ENCODE measurements around the gene CHAF1B. TPM values are rescaled to one million over a fixed set of nuclear protein-coding genes. Genes with fewer than 3 reads are reported as not detected.

Gene CHAF1B
- total and polyA plus RNA-seq, 2 donors = 1.8 to 6.1 TPM

DNA sequence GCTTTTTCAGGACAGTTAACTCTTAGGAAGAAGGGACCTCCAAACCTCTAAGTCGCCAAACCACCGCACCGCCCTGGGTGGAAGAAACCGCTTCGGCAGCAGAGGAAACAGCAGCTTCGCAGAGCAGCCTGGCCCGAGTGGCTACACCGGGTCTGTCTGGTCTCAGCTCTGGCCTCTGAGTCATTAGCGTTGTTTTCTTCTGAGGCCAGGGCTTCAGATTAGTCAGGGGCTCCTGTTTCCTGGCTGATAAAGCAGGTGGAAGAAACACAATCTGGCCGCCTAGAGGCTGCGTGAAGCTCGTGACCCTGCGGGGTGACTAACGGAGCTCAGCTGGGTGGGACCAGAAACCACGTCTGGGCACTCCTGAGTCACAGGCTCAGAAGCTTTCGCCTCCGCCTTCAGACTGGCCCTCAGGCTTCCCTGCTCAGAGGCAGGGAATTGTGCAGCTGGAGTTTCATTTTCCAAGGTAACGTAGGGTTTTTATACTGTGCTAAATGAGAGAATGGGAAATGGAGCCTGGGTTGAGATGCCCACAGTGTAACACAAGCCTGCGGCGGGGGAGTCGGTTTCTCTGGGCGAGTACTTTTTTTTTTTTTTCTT is 44.9 kb downstream of the CHAF1B start:
- peaks cover 5 to 7% of the 10 kb centered on the region in 2 donors for H3K4me1 ChIP-seq (ENCODE audit: control insufficient read depth in 2 of 2, insufficient read depth in 2 of 2, low read length in 2 of 2)
- peaks cover 0 to 27% of the 10 kb centered on the region in 2 donors for H3K27me3 ChIP-seq (ENCODE audit: control insufficient read depth in 2 of 2, insufficient read depth in 1 of 2, low read length in 1 of 2)
- 4% methylated on average over 22 of the region's 22 CpGs for WGBS
- no peaks in the 10 kb centered on the region for H3K9me3 ChIP-seq (ENCODE audit: control insufficient read depth in 2 of 2, insufficient read depth in 1 of 2, low read length in 1 of 2)
- peak in 3 of 9 donors; percentile 25 to 46 (median 26) for DNase-seq (ENCODE audit: low read depth in 6 of 9, low spot score in 9 of 9)
- peak overlapping the region in 1 of 2 donors; percentile 29 for H3K4me3 ChIP-seq (ENCODE audit: low read length in 2 of 2)
- H3K36me3 ChIP-seq (ENCODE audit: control insufficient read depth in 2 of 2, insufficient read depth in 2 of 2, low read length in 1 of 2) = no peaks in the 10 kb centered on the region
- peak overlapping the region; percentile 30 to 52 for H3K27ac ChIP-seq (ENCODE audit: low read depth in 1 of 2, low read length in 1 of 2)

DNA sequence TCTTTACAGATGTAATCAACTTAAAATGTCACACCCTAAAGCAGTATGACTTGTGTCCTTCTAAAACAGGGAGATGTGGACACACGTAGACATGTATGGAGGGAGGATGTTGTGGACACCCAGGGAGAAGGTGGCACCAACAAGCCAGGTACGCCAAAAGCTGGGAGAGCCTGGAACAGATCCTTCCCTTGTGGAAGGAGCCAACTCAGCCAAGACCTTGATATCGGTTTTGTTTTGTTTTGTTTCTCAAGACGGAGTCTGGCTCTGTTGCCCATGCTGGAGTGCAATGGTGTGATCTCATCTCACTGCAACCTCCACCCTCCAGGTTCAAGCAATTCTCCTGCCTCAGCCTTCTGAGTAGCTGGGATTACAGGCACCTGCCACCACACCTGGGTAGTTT is 45.6 kb downstream of the CHAF1B start:
- DNase-seq (ENCODE audit: low read depth in 6 of 9, low spot score in 9 of 9) = no peak
- WGBS = 91% methylated on average over 4 of the region's 4 CpGs
- no peaks in the 10 kb centered on the region for H3K9me3 ChIP-seq (ENCODE audit: control insufficient read depth in 2 of 2, insufficient read depth in 1 of 2, low read length in 1 of 2)
- no peaks in the 10 kb centered on the region for H3K36me3 ChIP-seq (ENCODE audit: control insufficient read depth in 2 of 2, insufficient read depth in 2 of 2, low read length in 1 of 2)
- peaks cover 0 to 27% of the 10 kb centered on the region in 2 donors for H3K27me3 ChIP-seq (ENCODE audit: control insufficient read depth in 2 of 2, insufficient read depth in 1 of 2, low read length in 1 of 2)
- H3K27ac ChIP-seq (ENCODE audit: low read depth in 1 of 2, low read length in 1 of 2) = no peak overlapping the region
- H3K4me1 ChIP-seq (ENCODE audit: control insufficient read depth in 2 of 2, insufficient read depth in 2 of 2, low read length in 2 of 2) = peaks cover 5 to 7% of the 10 kb centered on the region in 2 donors
- no peak overlapping the region for H3K4me3 ChIP-seq (ENCODE audit: low read length in 2 of 2)

DNA sequence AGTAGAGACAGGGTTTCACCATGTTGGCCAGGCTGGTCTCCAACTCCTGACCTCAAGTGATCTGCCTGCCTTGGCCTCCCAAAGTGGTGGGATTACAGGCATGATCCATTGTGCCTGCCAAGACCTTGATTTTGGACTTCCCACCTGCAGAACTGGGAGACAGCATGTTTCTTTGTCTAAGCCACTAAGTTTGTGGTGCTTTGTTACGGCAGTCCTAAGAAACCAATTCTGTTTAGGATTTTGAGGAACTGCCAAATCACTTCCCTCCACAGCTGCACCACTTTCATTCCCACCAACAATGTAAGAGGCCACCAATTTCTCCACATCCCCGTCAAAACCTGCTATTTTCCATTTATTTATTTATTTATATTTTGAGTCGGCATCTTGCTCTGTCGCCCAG is 46.1 kb downstream of the CHAF1B start:
- H3K4me1 ChIP-seq (ENCODE audit: control insufficient read depth in 2 of 2, insufficient read depth in 2 of 2, low read length in 2 of 2) = peaks cover 5 to 7% of the 10 kb centered on the region in 2 donors
- H3K4me3 ChIP-seq (ENCODE audit: low read length in 2 of 2) = no peak overlapping the region
- no peak for DNase-seq (ENCODE audit: low read depth in 6 of 9, low spot score in 9 of 9)
- peaks cover 0 to 27% of the 10 kb centered on the region in 2 donors for H3K27me3 ChIP-seq (ENCODE audit: control insufficient read depth in 2 of 2, insufficient read depth in 1 of 2, low read length in 1 of 2)
- H3K36me3 ChIP-seq (ENCODE audit: control insufficient read depth in 2 of 2, insufficient read depth in 2 of 2, low read length in 1 of 2) = no peaks in the 10 kb centered on the region
- no peak overlapping the region for H3K27ac ChIP-seq (ENCODE audit: low read depth in 1 of 2, low read length in 1 of 2)
- no peaks in the 10 kb centered on the region for H3K9me3 ChIP-seq (ENCODE audit: control insufficient read depth in 2 of 2, insufficient read depth in 1 of 2, low read length in 1 of 2)
- 53% methylated on average over 4 of the region's 4 CpGs for WGBS

DNA sequence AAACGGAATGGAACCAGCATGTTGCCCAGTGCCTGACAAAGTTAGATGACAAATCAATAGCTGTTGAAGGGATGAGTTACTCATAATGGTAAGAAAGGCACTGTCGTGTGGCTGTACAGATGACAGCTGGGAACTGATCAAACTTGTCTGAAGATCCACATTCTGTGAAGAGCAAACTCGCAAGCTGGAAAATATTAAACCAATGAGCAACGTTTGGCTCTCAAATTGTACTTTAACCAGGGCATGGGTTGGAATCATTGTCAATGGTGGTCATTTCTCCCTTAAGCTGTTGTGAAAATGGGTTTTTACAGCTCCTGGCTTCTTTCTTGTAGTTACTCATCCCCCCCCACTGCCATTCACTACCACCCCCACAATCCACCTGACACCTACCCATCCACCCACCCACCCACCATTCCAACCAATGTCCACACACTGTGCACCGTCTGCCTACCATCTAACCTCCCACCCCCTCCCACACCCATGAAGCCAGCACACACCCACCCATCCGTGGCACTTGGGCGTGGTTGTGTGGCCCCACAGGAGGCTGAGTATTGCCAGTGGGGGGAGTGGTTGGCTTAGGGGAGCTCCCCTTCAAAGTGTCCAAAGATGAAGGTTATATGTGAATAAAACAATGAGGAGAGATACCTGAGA is 48.0 kb downstream of the CHAF1B start:
- H3K27me3 ChIP-seq (ENCODE audit: control insufficient read depth in 2 of 2, insufficient read depth in 1 of 2, low read length in 1 of 2) = peaks cover 0 to 27% of the 10 kb centered on the region in 2 donors
- H3K4me1 ChIP-seq (ENCODE audit: control insufficient read depth in 2 of 2, insufficient read depth in 2 of 2, low read length in 2 of 2) = peaks cover 5 to 7% of the 10 kb centered on the region in 2 donors
- H3K36me3 ChIP-seq (ENCODE audit: control insufficient read depth in 2 of 2, insufficient read depth in 2 of 2, low read length in 1 of 2) = no peaks in the 10 kb centered on the region
- H3K9me3 ChIP-seq (ENCODE audit: control insufficient read depth in 2 of 2, insufficient read depth in 1 of 2, low read length in 1 of 2) = no peaks in the 10 kb centered on the region
- 95% methylated on average over 7 of the region's 7 CpGs for WGBS
- no peak overlapping the region for H3K4me3 ChIP-seq (ENCODE audit: low read length in 2 of 2)
- DNase-seq (ENCODE audit: low read depth in 6 of 9, low spot score in 9 of 9) = no peak
- H3K27ac ChIP-seq (ENCODE audit: low read depth in 1 of 2, low read length in 1 of 2) = no peak overlapping the region

- peaks cover 5 to 7% of the 10 kb centered on the region in 2 donors for H3K4me1 ChIP-seq (ENCODE audit: control insufficient read depth in 2 of 2, insufficient read depth in 2 of 2, low read length in 2 of 2)
- 96% methylated on average over 6 of the region's 6 CpGs for WGBS
- no peak overlapping the region for H3K27ac ChIP-seq (ENCODE audit: low read depth in 1 of 2, low read length in 1 of 2)
- H3K36me3 ChIP-seq (ENCODE audit: control insufficient read depth in 2 of 2, insufficient read depth in 2 of 2, low read length in 1 of 2) = no peaks in the 10 kb centered on the region
- peaks cover 0 to 22% of the 10 kb centered on the region in 2 donors for H3K27me3 ChIP-seq (ENCODE audit: control insufficient read depth in 2 of 2, insufficient read depth in 1 of 2, low read length in 1 of 2)
- DNase-seq (ENCODE audit: low read depth in 6 of 9, low spot score in 9 of 9) = no peak
- no peak overlapping the region for H3K4me3 ChIP-seq (ENCODE audit: low read length in 2 of 2)
- no peaks in the 10 kb centered on the region for H3K9me3 ChIP-seq (ENCODE audit: control insufficient read depth in 2 of 2, insufficient read depth in 1 of 2, low read length in 1 of 2)
Measured at GRCh38 chr21:36434144-36434543, 49.0 kb downstream of the CHAF1B start.

GRCh38 chr21:36436829-36437744 is 51.9 kb downstream of the CHAF1B start:
- no peaks in the 10 kb centered on the region for H3K9me3 ChIP-seq (ENCODE audit: control insufficient read depth in 2 of 2, insufficient read depth in 1 of 2, low read length in 1 of 2)
- no peaks in the 10 kb centered on the region for H3K4me1 ChIP-seq (ENCODE audit: control insufficient read depth in 2 of 2, insufficient read depth in 2 of 2, low read length in 2 of 2)
- 96% methylated on average over 5 of the region's 5 CpGs for WGBS
- H3K27me3 ChIP-seq (ENCODE audit: control insufficient read depth in 2 of 2, insufficient read depth in 1 of 2, low read length in 1 of 2) = no peaks in the 10 kb centered on the region
- no peak overlapping the region for H3K27ac ChIP-seq (ENCODE audit: low read depth in 1 of 2, low read length in 1 of 2)
- no peaks in the 10 kb centered on the region for H3K36me3 ChIP-seq (ENCODE audit: control insufficient read depth in 2 of 2, insufficient read depth in 2 of 2, low read length in 1 of 2)
- no peak overlapping the region for H3K4me3 ChIP-seq (ENCODE audit: low read length in 2 of 2)
- DNase-seq (ENCODE audit: low read depth in 6 of 9, low spot score in 9 of 9) = no peak

DNA sequence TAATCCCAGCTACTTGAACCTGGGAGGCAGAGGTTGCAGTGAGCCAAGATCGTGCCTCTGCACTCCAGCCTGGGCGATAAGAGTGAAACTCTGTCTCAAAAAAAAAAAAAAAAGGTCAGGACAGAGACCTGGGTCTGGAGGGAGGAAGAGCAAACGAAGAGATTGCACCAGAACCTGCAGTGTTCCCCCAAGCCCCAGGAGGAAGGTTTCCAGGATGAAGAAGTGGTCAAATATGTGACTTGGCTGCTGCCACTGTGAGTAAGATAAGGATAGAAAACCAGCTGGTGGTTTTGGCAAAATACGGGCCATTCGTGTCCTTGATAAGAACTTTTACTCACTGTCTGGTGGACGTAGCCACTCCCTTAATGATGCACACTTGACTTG is 52.5 kb downstream of the CHAF1B start:
- no peaks in the 10 kb centered on the region for H3K27me3 ChIP-seq (ENCODE audit: control insufficient read depth in 2 of 2, insufficient read depth in 1 of 2, low read length in 1 of 2)
- no peak for DNase-seq (ENCODE audit: low read depth in 6 of 9, low spot score in 9 of 9)
- no peaks in the 10 kb centered on the region for H3K4me1 ChIP-seq (ENCODE audit: control insufficient read depth in 2 of 2, insufficient read depth in 2 of 2, low read length in 2 of 2)
- 45% methylated on average over 6 of the region's 6 CpGs for WGBS
- no peaks in the 10 kb centered on the region for H3K36me3 ChIP-seq (ENCODE audit: control insufficient read depth in 2 of 2, insufficient read depth in 2 of 2, low read length in 1 of 2)
- H3K27ac ChIP-seq (ENCODE audit: low read depth in 1 of 2, low read length in 1 of 2) = no peak overlapping the region
- H3K4me3 ChIP-seq (ENCODE audit: low read length in 2 of 2) = no peak overlapping the region
- H3K9me3 ChIP-seq (ENCODE audit: control insufficient read depth in 2 of 2, insufficient read depth in 1 of 2, low read length in 1 of 2) = no peaks in the 10 kb centered on the region

GRCh38 chr21:36441715-36442114 is 56.5 kb downstream of the CHAF1B start:
- no peaks in the 10 kb centered on the region for H3K36me3 ChIP-seq (ENCODE audit: control insufficient read depth in 2 of 2, insufficient read depth in 2 of 2, low read length in 1 of 2)
- no peaks in the 10 kb centered on the region for H3K27me3 ChIP-seq (ENCODE audit: control insufficient read depth in 2 of 2, insufficient read depth in 1 of 2, low read length in 1 of 2)
- no peak overlapping the region for H3K4me3 ChIP-seq (ENCODE audit: low read length in 2 of 2)
- DNase-seq (ENCODE audit: low read depth in 6 of 9, low spot score in 9 of 9) = no peak
- H3K9me3 ChIP-seq (ENCODE audit: control insufficient read depth in 2 of 2, insufficient read depth in 1 of 2, low read length in 1 of 2) = no peaks in the 10 kb centered on the region
- WGBS = 98% methylated on average over 6 of the region's 6 CpGs
- H3K4me1 ChIP-seq (ENCODE audit: control insufficient read depth in 2 of 2, insufficient read depth in 2 of 2, low read length in 2 of 2) = no peaks in the 10 kb centered on the region
- H3K27ac ChIP-seq (ENCODE audit: low read depth in 1 of 2, low read length in 1 of 2) = no peak overlapping the region

- Histone ChIP-seq H3K27me3 (ENCODE audit: control insufficient read depth in 2 of 2, insufficient read depth in 1 of 2, low read length in 1 of 2) (no peaks in the 10 kb centered on the region), H3K27ac (ENCODE audit: low read depth in 1 of 2, low read length in 1 of 2) (no peak overlapping the region), H3K4me1 (ENCODE audit: control insufficient read depth in 2 of 2, insufficient read depth in 2 of 2, low read length in 2 of 2) (no peaks in the 10 kb centered on the region), H3K36me3 (ENCODE audit: control insufficient read depth in 2 of 2, insufficient read depth in 2 of 2, low read length in 1 of 2) (no peaks in the 10 kb centered on the region), H3K4me3 (ENCODE audit: low read length in 2 of 2) (no peak overlapping the region), H3K9me3 (ENCODE audit: control insufficient read depth in 2 of 2, insufficient read depth in 1 of 2, low read length in 1 of 2) (no peaks in the 10 kb centered on the region)
- no peak for DNase-seq (ENCODE audit: low read depth in 6 of 9, low spot score in 9 of 9)
- WGBS = 95% methylated on average over 10 of the region's 10 CpGs
Measured at GRCh38 chr21:36446301-36446700, 61.1 kb downstream of the CHAF1B start.
